GM13977 (cell line): Measurements from ENCODE around the gene IGFBP6.
"Not testable (repeated sequence)": the region's sequence is repeated elsewhere in the genome, so short reads cannot be mapped to it uniquely, and the experiment has no call there.

Experiments used
- DNase-seq: peaks from one replicate; pipeline ENCODE4 v3.0.0; 2012; ENCODE audit warnings: low spot score
- CTCF ChIP-seq: IDR thresholded peaks from 2 replicates; pipeline ENCODE4 v1.5.1; 2012; ENCODE audit warnings: mild to moderate bottlenecking, control low read depth; ENCODE audit not compliant: insufficient read depth; ENCODE audit errors: extremely low read depth, missing control alignments
- in situ Hi-C: fragments of 300-500 bp; cut with MboI; formaldehyde crosslinking; loops from one replicate; pipeline ENCODE4 v1.12.0; 2022; ENCODE audit warnings: low sequenced_read_pairs, low pct_unique_long_range_greater_than_20kb, mixed read lengths, inconsistent platforms; ENCODE audit not compliant: unreplicated experiment

IGFBP6 gene

GRCh38 chr12:53102883-53103807 lies 5.7 kb downstream of the IGFBP6 start, which contains the start of gene SOAT2:
SOAT2 (plus strand) TSS chr12:53103486; CDS start chr12:53103578, 92 bp downstream.
- TF ChIP-seq CTCF: no peak
- in situ Hi-C loops: no loop called here
- DNase-seq: peak; percentile 58

GRCh38 chr12:53103860-53104305 lies 6.4 kb downstream of the IGFBP6 start:
- peak; percentile 16 for DNase-seq
- TF ChIP-seq CTCF: no peak
- in situ Hi-C loops: no loop called here

- in situ Hi-C loops: no loop called here
- no peak for DNase-seq
- TF ChIP-seq CTCF: no peak
Observed at GRCh38 chr12:53105256-53105655, 7.8 kb downstream of the IGFBP6 start.

GRCh38 chr12:53105712-53106439 lies 8.4 kb downstream of the IGFBP6 start:
- in situ Hi-C loops: no loop called here
- DNase-seq: no peak
- TF ChIP-seq CTCF: no peak

- no peak for TF ChIP-seq CTCF
- in situ Hi-C loops: no loop called here
- no peak for DNase-seq
Observed at GRCh38 chr12:53107122-53107521, 9.7 kb downstream of the IGFBP6 start.

GRCh38 chr12:53112431-53112830 lies 15.0 kb downstream of the IGFBP6 start:
- in situ Hi-C loops, DNase-seq: not testable (repeated sequence)

- TF ChIP-seq CTCF: no peak
- DNase-seq: no peak
- in situ Hi-C loops: no loop called here
Observed at GRCh38 chr12:53113136-53113705, 15.8 kb downstream of the IGFBP6 start.
